Lower lobe of right lung (tissue), 2 donors: ENCODE results near the gene EMP3. TPM values are rescaled to one million over a fixed set of nuclear protein-coding genes. Genes with fewer than 3 reads are reported as not detected.

Source experiments
- ATAC-seq, 2 donors: fragments of 200-7000 bp; cut with Tn5 transposase; one replicate each; pipeline ENCODE4 v1.9.1; 2020 to 2022; ENCODE audit warnings: mild to moderate bottlenecking in 2 of 2, moderate library complexity in 2 of 2
- DNase-seq: peaks from one replicate; pipeline ENCODE4 v3.0.0-alpha.2; 2020
- H3K27ac ChIP-seq: fragments of 200-600 bp; one replicate; pipeline ENCODE4 v1.8.0; 2022
- H3K27me3 ChIP-seq: fragments of 200-600 bp; one replicate; pipeline ENCODE4 v1.8.0; 2022; ENCODE audit warnings: low read depth
- H3K36me3 ChIP-seq: fragments of 200-600 bp; one replicate; pipeline ENCODE4 v1.8.0; 2022; ENCODE audit warnings: mild to moderate bottlenecking
- H3K4me1 ChIP-seq: fragments of 200-600 bp; one replicate; pipeline ENCODE4 v1.8.0; 2022
- H3K4me3 ChIP-seq: fragments of 200-600 bp; one replicate; pipeline ENCODE4 v1.8.0; 2022; ENCODE audit warnings: mild to moderate bottlenecking
- H3K9me3 ChIP-seq: fragments of 200-600 bp; one replicate; pipeline ENCODE4 v1.8.0; 2022
- intact Hi-C: fragments of 100-400 bp; cut with DNase I; formaldehyde crosslinking; loops from one replicate; pipeline ENCODE4 v1.11.0; 2022
- total RNA-seq: library from RNA; stranded (reverse); fragmentation: NEBNext Ultra II Directional; extraction: Animal tissue kit (Norgen Biotek cat#: 25700); gene quantifications from one replicate; pipeline ENCODE4 v1.2.1, GENCODE V29; 2021
- TF ChIP-seq, protein P1 (sequence below): fragments of 200-600 bp; IDR thresholded peaks from one replicate; pipeline ENCODE4 v1.8.0; 2022; ENCODE audit warnings: antibody characterized with exemption, mild to moderate bottlenecking
- donor health status: DM: no; HTN: yes; CAD: no; lungs with severe emphysema.

The EMP3 gene
- total RNA-seq, 1 donor from 2014 or later: 123 TPM

GRCh38 chr19:48359123-48359522 lies 33.8 kb downstream of the EMP3 start:
- intact Hi-C loops: no loop called here
- H3K36me3 ChIP-seq: no peaks in the 10 kb centered on the region
- peaks cover 5% of the 10 kb centered on the region for H3K4me1 ChIP-seq
- H3K27ac ChIP-seq: no peak overlapping the region
- H3K9me3 ChIP-seq: no peaks in the 10 kb centered on the region
- DNase-seq (no peak), ATAC-seq (no peak)
- H3K27me3 ChIP-seq: no peaks in the 10 kb centered on the region
- no peak overlapping the region for H3K4me3 ChIP-seq
- TF ChIP-seq, protein P1, sequence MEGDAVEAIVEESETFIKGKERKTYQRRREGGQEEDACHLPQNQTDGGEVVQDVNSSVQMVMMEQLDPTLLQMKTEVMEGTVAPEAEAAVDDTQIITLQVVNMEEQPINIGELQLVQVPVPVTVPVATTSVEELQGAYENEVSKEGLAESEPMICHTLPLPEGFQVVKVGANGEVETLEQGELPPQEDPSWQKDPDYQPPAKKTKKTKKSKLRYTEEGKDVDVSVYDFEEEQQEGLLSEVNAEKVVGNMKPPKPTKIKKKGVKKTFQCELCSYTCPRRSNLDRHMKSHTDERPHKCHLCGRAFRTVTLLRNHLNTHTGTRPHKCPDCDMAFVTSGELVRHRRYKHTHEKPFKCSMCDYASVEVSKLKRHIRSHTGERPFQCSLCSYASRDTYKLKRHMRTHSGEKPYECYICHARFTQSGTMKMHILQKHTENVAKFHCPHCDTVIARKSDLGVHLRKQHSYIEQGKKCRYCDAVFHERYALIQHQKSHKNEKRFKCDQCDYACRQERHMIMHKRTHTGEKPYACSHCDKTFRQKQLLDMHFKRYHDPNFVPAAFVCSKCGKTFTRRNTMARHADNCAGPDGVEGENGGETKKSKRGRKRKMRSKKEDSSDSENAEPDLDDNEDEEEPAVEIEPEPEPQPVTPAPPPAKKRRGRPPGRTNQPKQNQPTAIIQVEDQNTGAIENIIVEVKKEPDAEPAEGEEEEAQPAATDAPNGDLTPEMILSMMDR: no peak

DNA sequence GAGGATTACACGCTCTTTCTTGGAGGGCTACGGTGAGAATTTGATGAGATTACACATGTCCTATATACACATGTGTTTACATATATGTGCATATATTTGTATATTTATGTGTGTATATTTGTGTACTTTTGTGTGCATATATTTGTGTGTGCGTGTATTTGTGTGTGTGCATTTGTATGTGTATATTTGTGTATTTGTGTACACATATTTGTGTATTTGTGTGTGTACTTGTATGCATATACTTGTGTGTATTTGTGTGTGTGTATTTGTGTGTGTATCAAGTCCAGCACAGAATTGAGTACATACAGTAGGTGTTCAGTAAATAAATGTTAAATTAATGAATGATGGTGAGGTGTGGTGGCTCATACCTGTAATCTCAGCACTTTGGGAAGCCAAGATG lies 36.6 kb downstream of the EMP3 start:
- intact Hi-C loops: no loop called here
- ATAC-seq (no peak), DNase-seq (no peak)
- H3K4me3 ChIP-seq: no peak overlapping the region
- H3K4me1 ChIP-seq: peaks cover 10% of the 10 kb centered on the region
- H3K36me3 ChIP-seq: no peaks in the 10 kb centered on the region
- H3K27ac ChIP-seq: no peak overlapping the region
- no peaks in the 10 kb centered on the region for H3K9me3 ChIP-seq
- H3K27me3 ChIP-seq: no peaks in the 10 kb centered on the region
- TF ChIP-seq, protein P1: no peak

DNA sequence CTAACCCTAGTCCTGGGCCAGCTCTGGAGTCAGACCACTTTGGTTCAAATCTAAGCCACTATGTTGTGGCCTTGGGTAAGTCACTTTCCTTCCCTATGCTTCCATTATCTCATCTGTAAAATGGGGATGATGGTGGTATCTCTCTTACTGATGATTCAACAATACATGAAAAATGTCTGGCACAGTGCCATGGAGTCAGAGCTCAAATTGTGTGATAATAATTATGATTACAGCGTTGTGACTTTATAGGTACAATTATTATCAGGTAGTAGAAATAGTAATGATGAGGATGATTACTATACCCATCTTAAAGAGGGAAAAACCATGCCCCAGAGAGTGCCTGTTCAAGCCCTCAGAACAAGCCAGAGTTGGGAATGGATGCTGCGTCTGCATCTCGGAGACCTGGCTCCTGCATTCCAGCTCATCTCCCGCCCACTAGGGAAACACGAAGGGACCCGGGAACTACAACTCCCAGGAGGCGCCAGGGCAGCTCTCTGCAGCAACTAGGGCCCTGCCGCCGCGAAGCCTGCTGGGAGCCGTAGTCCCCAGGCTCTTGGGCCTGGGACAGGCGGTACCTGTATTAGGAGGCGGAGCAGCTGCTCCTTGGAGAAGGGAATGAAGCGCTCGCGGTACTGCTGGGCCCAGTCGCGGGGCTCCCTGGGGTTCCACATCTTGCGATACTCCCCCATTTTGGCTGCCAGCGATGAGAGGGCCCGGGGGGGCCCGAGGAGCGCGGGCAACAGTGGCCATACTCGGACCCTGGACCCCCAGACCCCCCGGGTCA lies 37.6 kb downstream of the EMP3 start:
- Histone ChIP-seq H3K27ac (peak overlapping the region; percentile 97), H3K4me1 (peaks cover 10% of the 10 kb centered on the region), H3K4me3 (peak overlapping the region; percentile 84), H3K27me3 (no peaks in the 10 kb centered on the region), H3K9me3 (no peaks in the 10 kb centered on the region), H3K36me3 (no peaks in the 10 kb centered on the region)
- DNase-seq (peak; percentile 98), ATAC-seq (peak; percentile 94 to 95)
- intact Hi-C loops: no loop called here
- TF ChIP-seq, protein P1: no peak

DNA sequence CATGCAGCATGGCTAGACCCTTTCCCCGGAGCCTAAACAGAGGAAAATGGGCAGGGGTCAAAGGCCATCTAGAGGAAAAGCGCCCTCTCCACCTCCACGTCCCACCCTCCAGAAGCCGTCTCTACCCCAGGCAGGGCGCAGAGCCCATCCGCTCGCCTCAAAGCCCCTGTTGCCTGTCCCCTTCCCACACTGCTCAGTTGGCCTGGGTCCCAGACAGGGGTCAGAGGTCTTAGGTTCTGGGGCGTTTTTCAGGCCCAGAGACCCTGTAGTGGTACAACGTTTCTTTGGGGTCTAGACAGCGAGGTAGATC lies 38.1 kb downstream of the EMP3 start:
- ATAC-seq (peak; percentile 16 to 23), DNase-seq (no peak)
- Histone ChIP-seq H3K27me3 (no peaks in the 10 kb centered on the region), H3K27ac (peak overlapping the region; percentile 97), H3K4me3 (peak overlapping the region; percentile 84), H3K9me3 (no peaks in the 10 kb centered on the region), H3K4me1 (peaks cover 10% of the 10 kb centered on the region), H3K36me3 (no peaks in the 10 kb centered on the region)
- TF ChIP-seq, protein P1: no peak
- intact Hi-C loops: no loop called here

DNA sequence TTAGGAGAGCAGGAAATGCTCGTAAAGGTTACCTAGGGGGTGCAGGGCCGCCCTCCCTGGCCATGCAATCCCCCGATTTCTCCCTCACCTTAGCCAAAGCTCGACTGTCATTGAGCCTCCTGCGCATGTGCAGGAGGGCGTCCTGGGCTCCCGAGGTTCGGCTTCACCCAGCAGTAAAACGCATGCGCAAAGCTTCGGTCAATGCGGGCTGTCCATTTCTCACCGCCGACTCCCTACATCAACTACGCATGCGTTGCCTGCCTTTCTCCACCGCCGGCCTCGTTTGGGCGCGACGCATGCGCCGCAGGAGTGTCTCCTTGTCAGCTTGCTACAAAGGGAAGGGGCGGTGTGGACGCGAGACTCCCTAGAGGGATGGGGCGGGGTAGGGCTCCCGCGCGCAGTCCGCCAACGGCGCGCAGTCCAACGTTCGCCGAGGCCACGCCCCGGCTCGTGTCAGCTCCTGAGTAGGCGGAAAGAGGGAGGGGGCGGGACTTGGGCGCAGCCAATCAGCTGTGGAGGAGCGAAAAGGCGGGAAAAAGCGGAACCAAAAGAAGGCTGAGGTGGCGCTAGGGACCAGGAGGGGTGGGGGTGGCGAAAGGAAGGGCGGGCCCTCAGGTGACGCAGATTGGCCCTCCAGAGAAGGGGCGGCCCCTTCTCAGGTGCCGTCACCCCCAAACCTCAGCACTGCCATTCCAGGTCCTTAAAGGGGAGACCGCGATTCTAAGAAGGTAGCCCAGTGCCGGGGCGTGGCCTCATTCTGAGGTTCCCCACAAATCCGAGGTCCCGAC lies 38.7 kb downstream of the EMP3 start, which contains the start of the genes SYNGR4 and TMEM143:
Gene SYNGR4 (plus strand): TSS at position 558 of the 788 bp plus-strand sequence. CDS start 1,476 bp downstream, outside the sequence.
Gene TMEM143 (minus strand): TSS at position 131 of the 788 bp plus-strand sequence. CDS start 20 bp downstream, at position 111.
- TF ChIP-seq, protein P1: no peak
- DNase-seq: peak; percentile 99
- H3K9me3 ChIP-seq: no peaks in the 10 kb centered on the region
- intact Hi-C loops: no loop called here
- no peaks in the 10 kb centered on the region for H3K36me3 ChIP-seq
- ATAC-seq: peak; percentile 95 to 97
- H3K4me1 ChIP-seq: peaks cover 10% of the 10 kb centered on the region
- peak within 1 kb of the TSS; percentile 97 for H3K27ac ChIP-seq
- H3K4me3 ChIP-seq: peak within 1 kb of the TSS; percentile 84
- H3K27me3 ChIP-seq: no peaks in the 10 kb centered on the region
